K562 (cell line): ENCODE results near the gene CSPG5. TPM values are rescaled to one million over a fixed set of nuclear protein-coding genes. Genes with fewer than 3 reads are reported as not detected.

Source experiments
- FOXM1 ChIP-seq, 2 experiments: fragments of 450-650 bp in 1 of 2; sonication (generic) in 1 of 2; formaldehyde crosslinking in 1 of 2; IDR thresholded peaks; 2 replicates each; pipeline versions ENCODE4 v1.6.1 to v1.9.0; 2017 to 2022; ENCODE audit warnings: low read depth in 2 of 2, mild to moderate bottlenecking in 2 of 2, missing genetic modification reagents in 1 of 2, moderate library complexity in 1 of 2
- GTF2B ChIP-seq: IDR thresholded peaks from 2 replicates; pipeline ENCODE4 v1.6.1; 2011; ENCODE audit not compliant: insufficient read length; ENCODE audit errors: extremely low read depth
- LCOR ChIP-seq: sonication (generic); formaldehyde crosslinking; IDR thresholded peaks from 2 replicates; pipeline ENCODE4 v1.8.0; 2022; ENCODE audit warnings: mild to moderate bottlenecking, missing genetic modification reagents
- MAFK ChIP-seq: IDR thresholded peaks from 2 replicates; pipeline ENCODE4 v1.6.1; 2011; ENCODE audit warnings: low read length, improper control_type of control experiment
- NFATC3 ChIP-seq: fragments of 450-650 bp; IDR thresholded peaks from 2 replicates; pipeline ENCODE4 v1.6.1; 2017; ENCODE audit warnings: mild to moderate bottlenecking
- ZBTB17 ChIP-seq: fragments of 450-650 bp; formaldehyde crosslinking; IDR thresholded peaks from 2 replicates; pipeline ENCODE4 v1.4.0; 2020; ENCODE audit warnings: mild to moderate bottlenecking
- ZFP36 ChIP-seq: fragments of 150-350 bp; IDR thresholded peaks from 2 replicates; pipeline ENCODE4 v1.6.1; 2018; ENCODE audit warnings: low read length, low read depth; ENCODE audit not compliant: partially characterized antibody
- ZNF384 ChIP-seq: IDR thresholded peaks from 2 replicates; pipeline ENCODE4 v1.6.1; 2012; ENCODE audit warnings: low read depth, low read length, improper control_type of control experiment
- polyA plus RNA-seq, 8 experiments: library from polyadenylated mRNA; depleted of rRNA in 4 of 8; stranded (reverse) in 5 of 8; unstranded in 3 of 8; fragments of >200 nt; fragmentation: Nextera tagmentation in 2 of 8; fragmentation: Illumina TruSeq in 1 of 8; extraction: Ambion mirVana in 2 of 8; extraction: Trizol in 1 of 8; gene quantifications; 2 replicates each; pipeline versions ENCODE4 v1.2.1 to v1.2.3, GENCODE V29; 2011 to 2014; ENCODE audit warnings: inconsistent platforms in 1 of 8, missing spikeins in 1 of 8
- total RNA-seq, 7 experiments: library from RNA; depleted of rRNA in 6 of 7; stranded (reverse); fragments of >200 nt in 6 of 7; fragmentation: Illumina TruSeq in 2 of 7; extraction: Trizol in 2 of 7; gene quantifications; 2 replicates each; pipeline versions ENCODE4 v1.2.1 to v1.2.3, GENCODE V29; 2011 to 2021; ENCODE audit warnings: low replicate concordance in 1 of 7
- TF ChIP-seq, protein P1 (sequence below): fragments of 450-650 bp; IDR thresholded peaks from 2 replicates; pipeline ENCODE4 v1.6.1; 2016; ENCODE audit warnings: mild to moderate bottlenecking, moderate library complexity
- TF ChIP-seq, protein P2 (sequence below): sonication (generic); formaldehyde crosslinking; IDR thresholded peaks from 2 replicates; pipeline ENCODE4 v1.8.0; 2022; ENCODE audit warnings: mild to moderate bottlenecking, missing genetic modification reagents
- TF ChIP-seq, protein P3 (sequence below): fragments of 450-650 bp; formaldehyde crosslinking; IDR thresholded peaks from 2 replicates; pipeline ENCODE4 v1.4.0; 2020; ENCODE audit warnings: mild to moderate bottlenecking

Gene CSPG5
- total and polyA plus RNA-seq, 9 of the 15 experiments (the other 6 are each of a cell fraction or from before 2014, with no cell fraction given), result 0.06 to 3.3 (median 2.4) TPM

- TF ChIP-seq, protein P1, sequence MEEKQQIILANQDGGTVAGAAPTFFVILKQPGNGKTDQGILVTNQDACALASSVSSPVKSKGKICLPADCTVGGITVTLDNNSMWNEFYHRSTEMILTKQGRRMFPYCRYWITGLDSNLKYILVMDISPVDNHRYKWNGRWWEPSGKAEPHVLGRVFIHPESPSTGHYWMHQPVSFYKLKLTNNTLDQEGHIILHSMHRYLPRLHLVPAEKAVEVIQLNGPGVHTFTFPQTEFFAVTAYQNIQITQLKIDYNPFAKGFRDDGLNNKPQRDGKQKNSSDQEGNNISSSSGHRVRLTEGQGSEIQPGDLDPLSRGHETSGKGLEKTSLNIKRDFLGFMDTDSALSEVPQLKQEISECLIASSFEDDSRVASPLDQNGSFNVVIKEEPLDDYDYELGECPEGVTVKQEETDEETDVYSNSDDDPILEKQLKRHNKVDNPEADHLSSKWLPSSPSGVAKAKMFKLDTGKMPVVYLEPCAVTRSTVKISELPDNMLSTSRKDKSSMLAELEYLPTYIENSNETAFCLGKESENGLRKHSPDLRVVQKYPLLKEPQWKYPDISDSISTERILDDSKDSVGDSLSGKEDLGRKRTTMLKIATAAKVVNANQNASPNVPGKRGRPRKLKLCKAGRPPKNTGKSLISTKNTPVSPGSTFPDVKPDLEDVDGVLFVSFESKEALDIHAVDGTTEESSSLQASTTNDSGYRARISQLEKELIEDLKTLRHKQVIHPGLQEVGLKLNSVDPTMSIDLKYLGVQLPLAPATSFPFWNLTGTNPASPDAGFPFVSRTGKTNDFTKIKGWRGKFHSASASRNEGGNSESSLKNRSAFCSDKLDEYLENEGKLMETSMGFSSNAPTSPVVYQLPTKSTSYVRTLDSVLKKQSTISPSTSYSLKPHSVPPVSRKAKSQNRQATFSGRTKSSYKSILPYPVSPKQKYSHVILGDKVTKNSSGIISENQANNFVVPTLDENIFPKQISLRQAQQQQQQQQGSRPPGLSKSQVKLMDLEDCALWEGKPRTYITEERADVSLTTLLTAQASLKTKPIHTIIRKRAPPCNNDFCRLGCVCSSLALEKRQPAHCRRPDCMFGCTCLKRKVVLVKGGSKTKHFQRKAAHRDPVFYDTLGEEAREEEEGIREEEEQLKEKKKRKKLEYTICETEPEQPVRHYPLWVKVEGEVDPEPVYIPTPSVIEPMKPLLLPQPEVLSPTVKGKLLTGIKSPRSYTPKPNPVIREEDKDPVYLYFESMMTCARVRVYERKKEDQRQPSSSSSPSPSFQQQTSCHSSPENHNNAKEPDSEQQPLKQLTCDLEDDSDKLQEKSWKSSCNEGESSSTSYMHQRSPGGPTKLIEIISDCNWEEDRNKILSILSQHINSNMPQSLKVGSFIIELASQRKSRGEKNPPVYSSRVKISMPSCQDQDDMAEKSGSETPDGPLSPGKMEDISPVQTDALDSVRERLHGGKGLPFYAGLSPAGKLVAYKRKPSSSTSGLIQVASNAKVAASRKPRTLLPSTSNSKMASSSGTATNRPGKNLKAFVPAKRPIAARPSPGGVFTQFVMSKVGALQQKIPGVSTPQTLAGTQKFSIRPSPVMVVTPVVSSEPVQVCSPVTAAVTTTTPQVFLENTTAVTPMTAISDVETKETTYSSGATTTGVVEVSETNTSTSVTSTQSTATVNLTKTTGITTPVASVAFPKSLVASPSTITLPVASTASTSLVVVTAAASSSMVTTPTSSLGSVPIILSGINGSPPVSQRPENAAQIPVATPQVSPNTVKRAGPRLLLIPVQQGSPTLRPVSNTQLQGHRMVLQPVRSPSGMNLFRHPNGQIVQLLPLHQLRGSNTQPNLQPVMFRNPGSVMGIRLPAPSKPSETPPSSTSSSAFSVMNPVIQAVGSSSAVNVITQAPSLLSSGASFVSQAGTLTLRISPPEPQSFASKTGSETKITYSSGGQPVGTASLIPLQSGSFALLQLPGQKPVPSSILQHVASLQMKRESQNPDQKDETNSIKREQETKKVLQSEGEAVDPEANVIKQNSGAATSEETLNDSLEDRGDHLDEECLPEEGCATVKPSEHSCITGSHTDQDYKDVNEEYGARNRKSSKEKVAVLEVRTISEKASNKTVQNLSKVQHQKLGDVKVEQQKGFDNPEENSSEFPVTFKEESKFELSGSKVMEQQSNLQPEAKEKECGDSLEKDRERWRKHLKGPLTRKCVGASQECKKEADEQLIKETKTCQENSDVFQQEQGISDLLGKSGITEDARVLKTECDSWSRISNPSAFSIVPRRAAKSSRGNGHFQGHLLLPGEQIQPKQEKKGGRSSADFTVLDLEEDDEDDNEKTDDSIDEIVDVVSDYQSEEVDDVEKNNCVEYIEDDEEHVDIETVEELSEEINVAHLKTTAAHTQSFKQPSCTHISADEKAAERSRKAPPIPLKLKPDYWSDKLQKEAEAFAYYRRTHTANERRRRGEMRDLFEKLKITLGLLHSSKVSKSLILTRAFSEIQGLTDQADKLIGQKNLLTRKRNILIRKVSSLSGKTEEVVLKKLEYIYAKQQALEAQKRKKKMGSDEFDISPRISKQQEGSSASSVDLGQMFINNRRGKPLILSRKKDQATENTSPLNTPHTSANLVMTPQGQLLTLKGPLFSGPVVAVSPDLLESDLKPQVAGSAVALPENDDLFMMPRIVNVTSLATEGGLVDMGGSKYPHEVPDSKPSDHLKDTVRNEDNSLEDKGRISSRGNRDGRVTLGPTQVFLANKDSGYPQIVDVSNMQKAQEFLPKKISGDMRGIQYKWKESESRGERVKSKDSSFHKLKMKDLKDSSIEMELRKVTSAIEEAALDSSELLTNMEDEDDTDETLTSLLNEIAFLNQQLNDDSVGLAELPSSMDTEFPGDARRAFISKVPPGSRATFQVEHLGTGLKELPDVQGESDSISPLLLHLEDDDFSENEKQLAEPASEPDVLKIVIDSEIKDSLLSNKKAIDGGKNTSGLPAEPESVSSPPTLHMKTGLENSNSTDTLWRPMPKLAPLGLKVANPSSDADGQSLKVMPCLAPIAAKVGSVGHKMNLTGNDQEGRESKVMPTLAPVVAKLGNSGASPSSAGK, result peak; percentile 99
- TF ChIP-seq LCOR (CRISPR knock-in tag) (peak; percentile 78), GTF2B (no peak), NFATC3 (0 out of 2 replicates have a peak, but pooled peaks have one; percentile 68), ZBTB17 (CRISPR knock-in tag) (peak; percentile 65; the same call in 1 of the 2 replicates), MAFK (peak; percentile 26; the same call in 1 of the 2 replicates), ZNF384 (peak; percentile 86), FOXM1 (IDR thresholded peaks at IDR 0.05; ENCODE audit: low read depth) (no peak), FOXM1 (CRISPR knock-in tag; IDR thresholded peaks at IDR 0.05; ENCODE audit: low read depth) (no peak), ZFP36 (no peak)
- TF ChIP-seq, protein P2, sequence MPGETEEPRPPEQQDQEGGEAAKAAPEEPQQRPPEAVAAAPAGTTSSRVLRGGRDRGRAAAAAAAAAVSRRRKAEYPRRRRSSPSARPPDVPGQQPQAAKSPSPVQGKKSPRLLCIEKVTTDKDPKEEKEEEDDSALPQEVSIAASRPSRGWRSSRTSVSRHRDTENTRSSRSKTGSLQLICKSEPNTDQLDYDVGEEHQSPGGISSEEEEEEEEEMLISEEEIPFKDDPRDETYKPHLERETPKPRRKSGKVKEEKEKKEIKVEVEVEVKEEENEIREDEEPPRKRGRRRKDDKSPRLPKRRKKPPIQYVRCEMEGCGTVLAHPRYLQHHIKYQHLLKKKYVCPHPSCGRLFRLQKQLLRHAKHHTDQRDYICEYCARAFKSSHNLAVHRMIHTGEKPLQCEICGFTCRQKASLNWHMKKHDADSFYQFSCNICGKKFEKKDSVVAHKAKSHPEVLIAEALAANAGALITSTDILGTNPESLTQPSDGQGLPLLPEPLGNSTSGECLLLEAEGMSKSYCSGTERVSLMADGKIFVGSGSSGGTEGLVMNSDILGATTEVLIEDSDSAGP (CRISPR knock-in tag), result peak; percentile 50; the same call in 1 of the 2 replicates
- TF ChIP-seq, protein P3, sequence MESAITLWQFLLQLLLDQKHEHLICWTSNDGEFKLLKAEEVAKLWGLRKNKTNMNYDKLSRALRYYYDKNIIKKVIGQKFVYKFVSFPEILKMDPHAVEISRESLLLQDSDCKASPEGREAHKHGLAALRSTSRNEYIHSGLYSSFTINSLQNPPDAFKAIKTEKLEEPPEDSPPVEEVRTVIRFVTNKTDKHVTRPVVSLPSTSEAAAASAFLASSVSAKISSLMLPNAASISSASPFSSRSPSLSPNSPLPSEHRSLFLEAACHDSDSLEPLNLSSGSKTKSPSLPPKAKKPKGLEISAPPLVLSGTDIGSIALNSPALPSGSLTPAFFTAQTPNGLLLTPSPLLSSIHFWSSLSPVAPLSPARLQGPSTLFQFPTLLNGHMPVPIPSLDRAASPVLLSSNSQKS (CRISPR knock-in tag), result no peak
Measured at GRCh38 chr3:47522082-47522987, 56.3 kb downstream of the CSPG5 start (continued).
